HG03066 (cell line): Measurements from ENCODE around the gene TEX48.

Source experiments
- ATAC-seq: cut with Tn5 transposase; IDR thresholded peaks from one replicate; pipeline ENCODE4 v1.9.1; 2021; ENCODE audit warnings: low read depth; ENCODE audit not compliant: unreplicated experiment

TEX48 gene

GRCh38 chr9:114694719-114695269 is 12.8 kb upstream of the TEX48 start:
- ATAC-seq = peak; percentile 39

- ATAC-seq = no peak
Observed at GRCh38 chr9:114694146-114694545, 12.2 kb upstream of the TEX48 start.

GRCh38 chr9:114693248-114693855 is 11.4 kb upstream of the TEX48 start:
- no peak for ATAC-seq

- ATAC-seq = no peak
Observed at GRCh38 chr9:114691956-114692295, 9.9 kb upstream of the TEX48 start.

- no peak for ATAC-seq
Observed at GRCh38 chr9:114691046-114691955, 9.3 kb upstream of the TEX48 start.

GRCh38 chr9:114690308-114690707 is 8.3 kb upstream of the TEX48 start:
- ATAC-seq = no peak

- no peak for ATAC-seq
Observed at GRCh38 chr9:114689813-114690212, 7.8 kb upstream of the TEX48 start.

- ATAC-seq = no peak
Observed at GRCh38 chr9:114688909-114689610, 7.1 kb upstream of the TEX48 start.

- no peak for ATAC-seq
Observed at GRCh38 chr9:114688379-114688778, 6.4 kb upstream of the TEX48 start.

- no peak for ATAC-seq
Observed at GRCh38 chr9:114687034-114687433, 5.0 kb upstream of the TEX48 start.

- ATAC-seq = no peak
Observed at GRCh38 chr9:114685951-114686350, 4.0 kb upstream of the TEX48 start.

GRCh38 chr9:114684036-114684435 is 2.0 kb upstream of the TEX48 start:
- ATAC-seq = no peak

- ATAC-seq = no peak
Observed at GRCh38 chr9:114682846-114683245, 854 bp upstream of the TEX48 start.

GRCh38 chr9:114680259-114681001 is 1.6 kb downstream of the TEX48 start:
- ATAC-seq = no peak

- ATAC-seq = no peak
Observed at GRCh38 chr9:114678795-114679194, 3.2 kb downstream of the TEX48 start.

- ATAC-seq = no peak
Observed at GRCh38 chr9:114678130-114678529, 3.9 kb downstream of the TEX48 start.

- ATAC-seq = no peak
Observed at GRCh38 chr9:114677418-114677817, 4.6 kb downstream of the TEX48 start.

- no peak for ATAC-seq
Observed at GRCh38 chr9:114676901-114677300, 5.1 kb downstream of the TEX48 start.

- no peak for ATAC-seq
Observed at GRCh38 chr9:114674798-114675540, 7.0 kb downstream of the TEX48 start.
